Trophoblast cell (in vitro differentiated cells and primary cell): ENCODE results near the gene CORO2B.

ENCODE experiments used
- DNase-seq, 2 donors: peaks; one replicate each; pipeline ENCODE4 v3.0.0-alpha.2; 2016
- H2AFZ ChIP-seq: 2 replicates; pipeline ENCODE4 v1.6.1; 2013; ENCODE audit warnings: low read length, moderate library complexity, mild to moderate bottlenecking; ENCODE audit not compliant: insufficient read depth, poor library complexity
- H2AK5ac ChIP-seq: 2 replicates; pipeline ENCODE4 v1.6.1; 2013; ENCODE audit warnings: mild to moderate bottlenecking, low read length
- H2BK120ac ChIP-seq: 2 replicates; pipeline ENCODE4 v1.6.1; 2013; ENCODE audit warnings: low read length, mild to moderate bottlenecking, moderate library complexity; ENCODE audit not compliant: insufficient read depth, poor library complexity
- H2BK12ac ChIP-seq: 2 replicates; pipeline ENCODE4 v1.6.1; 2013; ENCODE audit warnings: mild to moderate bottlenecking, low read length, moderate library complexity
- H2BK5ac ChIP-seq: 2 replicates; pipeline ENCODE4 v1.6.1; 2013; ENCODE audit warnings: low read length, low read depth, moderate library complexity, mild to moderate bottlenecking; ENCODE audit not compliant: poor library complexity
- H3K14ac ChIP-seq: 2 replicates; pipeline ENCODE4 v1.6.1; 2013; ENCODE audit warnings: mild to moderate bottlenecking, low read length
- H3K18ac ChIP-seq: 2 replicates; pipeline ENCODE4 v1.6.1; 2013; ENCODE audit warnings: mild to moderate bottlenecking, low read length
- H3K23ac ChIP-seq: 2 replicates; pipeline ENCODE4 v1.6.1; 2013; ENCODE audit warnings: low read length
- H3K27ac ChIP-seq: 2 replicates; pipeline ENCODE4 v1.5.1; 2013; ENCODE audit warnings: low read depth, mild to moderate bottlenecking, inconsistent platforms, low read length, moderate library complexity
- H3K27me3 ChIP-seq: 2 replicates; pipeline ENCODE4 v1.6.1; 2013; ENCODE audit warnings: inconsistent platforms, mild to moderate bottlenecking, low read length, moderate library complexity; ENCODE audit not compliant: insufficient read depth
- H3K36me3 ChIP-seq, 2 experiments: 1 replicate in 1 of 2; 2 replicates in 1 of 2; pipeline ENCODE4 v1.6.1; 2013; ENCODE audit warnings: low read length in 2 of 2, mild to moderate bottlenecking in 2 of 2, moderate library complexity in 1 of 2; ENCODE audit not compliant: insufficient read depth in 2 of 2, control insufficient read depth in 1 of 2
- H3K4ac ChIP-seq: 2 replicates; pipeline ENCODE4 v1.6.1; 2013; ENCODE audit warnings: low read depth, mild to moderate bottlenecking, low read length, moderate library complexity
- H3K4me1 ChIP-seq, 2 experiments: 1 replicate in 1 of 2; 2 replicates in 1 of 2; pipeline ENCODE4 v1.6.1; 2013; ENCODE audit warnings: low read length in 2 of 2, mild to moderate bottlenecking in 2 of 2, moderate library complexity in 1 of 2; ENCODE audit not compliant: insufficient read depth in 2 of 2, control insufficient read depth in 1 of 2
- H3K4me2 ChIP-seq: 2 replicates; pipeline ENCODE4 v1.6.1; 2013; ENCODE audit warnings: inconsistent platforms, mild to moderate bottlenecking, low read length, moderate library complexity
- H3K4me3 ChIP-seq: 2 replicates; pipeline ENCODE4 v1.5.1; 2013; ENCODE audit warnings: mild to moderate bottlenecking, low read depth, low read length, inconsistent platforms
- H3K79me1 ChIP-seq: one replicate; pipeline ENCODE4 v1.6.1; 2013; ENCODE audit warnings: low read length
- H3K79me2 ChIP-seq: 2 replicates; pipeline ENCODE4 v1.6.1; 2013; ENCODE audit warnings: low read length, mild to moderate bottlenecking; ENCODE audit not compliant: control insufficient read depth, insufficient read depth, poor library complexity
- H3K9ac ChIP-seq: 2 replicates; pipeline ENCODE4 v1.6.1; 2013; ENCODE audit warnings: mild to moderate bottlenecking, low read length
- H3K9me3 ChIP-seq: 2 replicates; pipeline ENCODE4 v1.6.1; 2013; ENCODE audit warnings: low read depth, mild to moderate bottlenecking, control low read depth, inconsistent platforms, low read length; ENCODE audit not compliant: insufficient read depth
- H4K12ac ChIP-seq: 2 replicates; pipeline ENCODE4 v1.6.1; 2013; ENCODE audit warnings: low read depth, mild to moderate bottlenecking, low read length, moderate library complexity
- H4K8ac ChIP-seq: 2 replicates; pipeline ENCODE4 v1.6.1; 2013; ENCODE audit warnings: low read depth, mild to moderate bottlenecking, low read length, moderate library complexity
- H4K91ac ChIP-seq: one replicate; pipeline ENCODE4 v1.6.1; 2013; ENCODE audit warnings: low read depth, mild to moderate bottlenecking, low read length, moderate library complexity
- WGBS: extraction: QIAGEN DNeasy Blood & Tissue Kit; methylation state at CpG from one replicate; pipeline ENCODE4 v1.1.7; 2013; ENCODE audit warnings: missing lambda C conversion rate; ENCODE audit not compliant: insufficient read length, insufficient coverage; ENCODE audit errors: extremely low coverage; 5-methylcytosine and 5-hydroxymethylcytosine counted together

CORO2B gene

GRCh38 chr15:68655686-68656437, 77.1 kb downstream of the CORO2B start:
- H3K36me3 ChIP-seq = no peaks in the 10 kb centered on the region
- no peak for DNase-seq
- H3K79me1 ChIP-seq = no peaks in the 10 kb centered on the region
- no peak overlapping the region for H2BK120ac ChIP-seq
- no CpG with 5 or more reads among the region's 8 CpGs for WGBS
- no peak overlapping the region for H2BK12ac ChIP-seq
- no peaks in the 10 kb centered on the region for H3K27me3 ChIP-seq
- H3K4me2 ChIP-seq = no peak overlapping the region
- no peak overlapping the region for H3K4ac ChIP-seq
- no peak overlapping the region for H2AK5ac ChIP-seq
- H3K27ac ChIP-seq = no peak overlapping the region
- H4K8ac ChIP-seq = no peak overlapping the region
- H3K79me2 ChIP-seq = no peaks in the 10 kb centered on the region
- no peak overlapping the region for H2BK5ac ChIP-seq
- H3K9ac ChIP-seq = no peak overlapping the region
- H3K18ac ChIP-seq = no peak overlapping the region
- no peaks in the 10 kb centered on the region for H3K4me1 ChIP-seq
- H4K91ac ChIP-seq = no peak overlapping the region
- H3K23ac ChIP-seq = no peak overlapping the region
- H3K14ac ChIP-seq = no peak overlapping the region
- H4K12ac ChIP-seq = no peak overlapping the region
- H3K9me3 ChIP-seq = no peaks in the 10 kb centered on the region
- H3K4me3 ChIP-seq = no peak overlapping the region
- H2AFZ ChIP-seq = no peak overlapping the region

- H4K12ac ChIP-seq = no peak overlapping the region
- H3K23ac ChIP-seq = no peak overlapping the region
- H3K14ac ChIP-seq = no peak overlapping the region
- H3K18ac ChIP-seq = no peak overlapping the region
- H2AK5ac ChIP-seq = no peak overlapping the region
- no peaks in the 10 kb centered on the region for H3K9me3 ChIP-seq
- H3K4me3 ChIP-seq = no peak overlapping the region
- no peak overlapping the region for H4K91ac ChIP-seq
- no peak overlapping the region for H3K9ac ChIP-seq
- H3K79me1 ChIP-seq = no peaks in the 10 kb centered on the region
- no peak overlapping the region for H2AFZ ChIP-seq
- no peak overlapping the region for H3K4me2 ChIP-seq
- no peak overlapping the region for H2BK5ac ChIP-seq
- H2BK12ac ChIP-seq = no peak overlapping the region
- WGBS = no CpG with 5 or more reads among the region's 1 CpG
- H3K27ac ChIP-seq = no peak overlapping the region
- no peaks in the 10 kb centered on the region for H3K79me2 ChIP-seq
- no peaks in the 10 kb centered on the region for H3K4me1 ChIP-seq
- H3K4ac ChIP-seq = no peak overlapping the region
- H3K27me3 ChIP-seq = no peaks in the 10 kb centered on the region
- DNase-seq = no peak
- no peaks in the 10 kb centered on the region for H3K36me3 ChIP-seq
- H2BK120ac ChIP-seq = no peak overlapping the region
- H4K8ac ChIP-seq = no peak overlapping the region
Observed at GRCh38 chr15:68656438-68656739, 77.6 kb downstream of the CORO2B start.

DNA sequence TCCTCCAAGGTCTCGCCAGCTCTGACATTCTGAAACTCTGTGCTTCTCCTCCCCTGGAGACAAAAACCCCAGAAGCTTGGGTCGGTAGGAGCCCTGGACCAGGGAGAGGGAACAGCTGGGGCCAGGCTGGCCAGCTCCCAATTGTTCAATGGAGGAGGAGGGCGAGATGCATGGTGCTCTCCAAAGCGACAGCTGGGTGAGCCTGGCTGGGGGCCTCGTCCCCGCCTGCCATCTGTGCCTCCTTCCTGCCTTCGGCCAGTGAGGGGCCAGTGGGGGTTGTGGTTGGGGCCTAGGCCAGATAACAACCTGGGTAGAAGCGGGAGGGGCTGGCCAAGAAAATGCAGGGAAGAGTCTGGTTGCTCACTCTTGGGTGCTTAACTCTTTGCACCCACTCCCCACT, 79.4 kb downstream of the CORO2B start:
- Histone ChIP-seq H3K79me2 (no peaks in the 10 kb centered on the region), H3K23ac (no peak overlapping the region), H3K18ac (no peak overlapping the region), H4K12ac (no peak overlapping the region), H2BK12ac (no peak overlapping the region), H3K4ac (no peak overlapping the region), H2BK5ac (no peak overlapping the region), H3K27ac (no peak overlapping the region), H3K4me3 (no peak overlapping the region), H2AFZ (no peak overlapping the region), H3K4me1 (no peaks in the 10 kb centered on the region), H3K9me3 (no peaks in the 10 kb centered on the region), H3K36me3 (no peaks in the 10 kb centered on the region), H3K9ac (no peak overlapping the region), H3K14ac (no peak overlapping the region), H3K27me3 (no peaks in the 10 kb centered on the region), H4K8ac (no peak overlapping the region), H2AK5ac (no peak overlapping the region), H4K91ac (no peak overlapping the region), H3K79me1 (no peaks in the 10 kb centered on the region), H2BK120ac (no peak overlapping the region), H3K4me2 (no peak overlapping the region)
- no peak for DNase-seq
- no CpG with 5 or more reads among the region's 8 CpGs for WGBS

DNA sequence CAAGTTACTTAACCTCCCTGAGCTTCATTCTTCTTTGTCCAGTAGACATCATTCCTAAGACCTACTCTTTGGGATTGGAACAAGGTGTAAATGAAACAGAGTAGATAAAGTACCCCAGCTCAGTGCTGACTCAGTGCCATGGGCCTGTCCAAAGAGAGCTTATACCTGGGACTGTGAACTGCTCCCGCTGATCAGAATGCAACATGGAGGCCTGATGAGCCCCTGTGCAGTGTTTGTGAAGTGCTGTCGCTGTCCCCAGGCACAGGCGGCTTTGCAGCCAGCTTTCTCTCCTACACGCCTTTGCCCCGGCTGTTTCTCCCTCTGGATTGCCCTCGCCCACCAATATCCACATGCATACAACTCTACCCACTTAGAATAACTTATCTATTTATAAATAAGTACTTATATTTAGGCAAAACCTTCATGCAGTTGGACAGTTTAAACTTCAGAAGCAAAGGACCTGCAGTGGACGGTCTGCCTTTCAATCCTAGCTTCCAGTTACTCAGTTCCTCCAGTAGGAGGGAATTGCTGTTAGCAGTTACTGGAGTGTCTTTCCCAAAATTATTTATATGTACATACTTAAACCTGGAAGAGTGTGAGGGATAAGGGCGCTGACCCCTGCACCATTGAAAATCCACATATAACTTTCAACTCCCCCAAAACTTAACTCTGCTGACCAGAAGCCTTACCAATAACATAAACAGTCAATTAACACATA, 80.0 kb downstream of the CORO2B start:
- H3K23ac ChIP-seq = no peak overlapping the region
- H2AFZ ChIP-seq = no peak overlapping the region
- H3K4me1 ChIP-seq = no peaks in the 10 kb centered on the region
- no CpG with 5 or more reads among the region's 8 CpGs for WGBS
- H3K36me3 ChIP-seq = no peaks in the 10 kb centered on the region
- H4K8ac ChIP-seq = no peak overlapping the region
- no peaks in the 10 kb centered on the region for H3K9me3 ChIP-seq
- H3K4ac ChIP-seq = no peak overlapping the region
- H3K79me2 ChIP-seq = no peaks in the 10 kb centered on the region
- no peak overlapping the region for H2BK12ac ChIP-seq
- no peak overlapping the region for H3K14ac ChIP-seq
- H2BK120ac ChIP-seq = no peak overlapping the region
- no peak overlapping the region for H3K4me3 ChIP-seq
- no peak overlapping the region for H3K27ac ChIP-seq
- H3K27me3 ChIP-seq = no peaks in the 10 kb centered on the region
- no peak overlapping the region for H3K4me2 ChIP-seq
- DNase-seq = no peak
- no peak overlapping the region for H3K18ac ChIP-seq
- H2AK5ac ChIP-seq = no peak overlapping the region
- H3K9ac ChIP-seq = no peak overlapping the region
- H4K12ac ChIP-seq = no peak overlapping the region
- H3K79me1 ChIP-seq = no peaks in the 10 kb centered on the region
- H4K91ac ChIP-seq = no peak overlapping the region
- H2BK5ac ChIP-seq = no peak overlapping the region
